ENCODE results near the gene SDC1.

SDC1 gene

GRCh38 chr2:20213651-20214565 lies 11.0 kb downstream of the SDC1 start:
- no peak for DNase-seq

GRCh38 chr2:20212871-20213503 lies 11.9 kb downstream of the SDC1 start:
- no peak for DNase-seq

- no peak for DNase-seq
Observed at GRCh38 chr2:20212459-20212870, 12.5 kb downstream of the SDC1 start.

- DNase-seq: no peak
Observed at GRCh38 chr2:20211860-20212458, 13.0 kb downstream of the SDC1 start.

GRCh38 chr2:20211420-20211819 lies 13.5 kb downstream of the SDC1 start:
- DNase-seq: no peak

- no peak for DNase-seq
Observed at GRCh38 chr2:20210462-20210861, 14.5 kb downstream of the SDC1 start.

- no peak for DNase-seq
Observed at GRCh38 chr2:20209373-20210109, 15.4 kb downstream of the SDC1 start.

- no peak for DNase-seq
Observed at GRCh38 chr2:20208476-20208859, 16.5 kb downstream of the SDC1 start.

- no peak for DNase-seq
Observed at GRCh38 chr2:20207051-20207450, 17.9 kb downstream of the SDC1 start.

- DNase-seq: no peak
Observed at GRCh38 chr2:20205915-20206524, 18.9 kb downstream of the SDC1 start.

GRCh38 chr2:20205069-20205468 lies 19.9 kb downstream of the SDC1 start:
- DNase-seq: no peak

- no peak for DNase-seq
Observed at GRCh38 chr2:20203521-20204225, 21.3 kb downstream of the SDC1 start.

GRCh38 chr2:20203072-20203471 lies 21.9 kb downstream of the SDC1 start:
- DNase-seq: no peak

GRCh38 chr2:20201671-20202070 lies 23.3 kb downstream of the SDC1 start:
- DNase-seq: no peak

- no peak for DNase-seq
Observed at GRCh38 chr2:20200697-20201555, 24.0 kb downstream of the SDC1 start.

GRCh38 chr2:20199633-20200270 lies 25.2 kb downstream of the SDC1 start:
- no peak for DNase-seq

- no peak for DNase-seq
Observed at GRCh38 chr2:20198796-20199632, 25.9 kb downstream of the SDC1 start.

- DNase-seq: no peak
Observed at GRCh38 chr2:20198001-20198400, 26.9 kb downstream of the SDC1 start.

- no peak for DNase-seq
Observed at GRCh38 chr2:20197192-20197591, 27.7 kb downstream of the SDC1 start.
